OCI-LY3 (cell line): ENCODE measurements around the gene SCAMP5.

Experiments
- H2AFZ ChIP-seq: fragments of 200-600, 300-600 bp; shearing (Covaris generic); 2 replicates; pipeline ENCODE4 v1.6.0; 2014; ENCODE audit warnings: antibody characterized with exemption, low read depth, low read length
- H3K27ac ChIP-seq: fragments of 200-600, 300-600 bp; sonication (generic); 2 replicates; pipeline ENCODE4 v1.5.1; 2014; ENCODE audit warnings: mild to moderate bottlenecking, low read length, moderate library complexity, mixed read lengths
- H3K27me3 ChIP-seq: fragments of 200-600, 300-600 bp; sonication (generic); 2 replicates; pipeline ENCODE4 v1.6.1; 2014; ENCODE audit warnings: low read depth, low read length, mixed read lengths
- H3K36me3 ChIP-seq: fragments of 200-600, 300-600 bp; sonication (generic); replicated peaks from 2 replicates; pipeline ENCODE3; 2014; ENCODE audit warnings: low read depth, low read length, mixed read lengths
- H3K4me1 ChIP-seq: fragments of 300-600, 200-600 bp; sonication (generic); 2 replicates; pipeline ENCODE4 v1.6.1; 2014; ENCODE audit warnings: low read length, mixed read lengths
- H3K4me2 ChIP-seq: fragments of 200-600, 300-600 bp; sonication (generic); 2 replicates; pipeline ENCODE4 v1.6.1; 2014; ENCODE audit warnings: low read length, mixed read lengths
- H3K4me3 ChIP-seq: fragments of 300-600, 200-600 bp; sonication (generic); 2 replicates; pipeline ENCODE4 v1.5.1; 2014; ENCODE audit warnings: antibody characterized with exemption, mild to moderate bottlenecking, low read length, moderate library complexity
- H3K79me2 ChIP-seq: fragments of 300-600, 200-600 bp; shearing (Covaris generic); 2 replicates; pipeline ENCODE4 v1.6.1; 2014; ENCODE audit warnings: mild to moderate bottlenecking, low read length, mixed read lengths
- H3K9ac ChIP-seq: fragments of 300-600, 200-600 bp; shearing (Covaris generic); 2 replicates; pipeline ENCODE4 v1.6.0; 2014; ENCODE audit warnings: mild to moderate bottlenecking, low read length, moderate library complexity
- H3K9me3 ChIP-seq: fragments of 200-600, 300-600 bp; shearing (Covaris generic); 2 replicates; pipeline ENCODE4 v1.6.1; 2014; ENCODE audit warnings: low read length, mixed read lengths; ENCODE audit not compliant: insufficient read depth
- H4K20me1 ChIP-seq: fragments of 200-600, 300-600 bp; sonication (generic); 2 replicates; pipeline ENCODE4 v1.6.1; 2016; ENCODE audit warnings: low read length, mixed read lengths; ENCODE audit not compliant: insufficient read depth
- CTCF ChIP-seq: fragments of 200-600, 300-600 bp; sonication (generic); IDR thresholded peaks from 2 replicates; pipeline ENCODE4 v1.5.1; 2014; ENCODE audit warnings: antibody characterized with exemption, low read length, low read depth
- EZH2phosphoT487 ChIP-seq: fragments of 200-600 bp; shearing (Covaris generic); IDR thresholded peaks from 2 replicates; pipeline ENCODE4 v1.6.1; 2018; ENCODE audit warnings: antibody characterized with exemption, mixed run types, low read depth

SCAMP5 gene

GRCh38 chr15:75036212-75036616 lies 40.9 kb downstream of the SCAMP5 start:
- Histone ChIP-seq H3K36me3 (no peaks in the 10 kb centered on the region), H4K20me1 (peaks cover 8% of the 10 kb centered on the region), H3K27ac (no peak overlapping the region), H2AFZ (no peak overlapping the region), H3K9me3 (no peaks in the 10 kb centered on the region), H3K9ac (no peak overlapping the region), H3K79me2 (no peaks in the 10 kb centered on the region), H3K4me2 (no peak overlapping the region), H3K27me3 (peaks cover 15% of the 10 kb centered on the region), H3K4me3 (no peak overlapping the region), H3K4me1 (peaks cover 22% of the 10 kb centered on the region)
- no peak for TF ChIP-seq EZH2phosphoT487
- TF ChIP-seq CTCF: no peak

- H3K9ac ChIP-seq: no peak overlapping the region
- peaks cover 6% of the 10 kb centered on the region for H3K36me3 ChIP-seq
- H3K9me3 ChIP-seq: no peaks in the 10 kb centered on the region
- H4K20me1 ChIP-seq: peaks cover 17% of the 10 kb centered on the region
- H3K27me3 ChIP-seq: peaks cover 22% of the 10 kb centered on the region
- H3K79me2 ChIP-seq: no peaks in the 10 kb centered on the region
- TF ChIP-seq CTCF (no peak), EZH2phosphoT487 (no peak)
- no peak overlapping the region for H3K4me2 ChIP-seq
- peaks cover 16% of the 10 kb centered on the region for H3K4me1 ChIP-seq
- H3K4me3 ChIP-seq: no peak overlapping the region
- H3K27ac ChIP-seq: no peak overlapping the region
- H2AFZ ChIP-seq: no peak overlapping the region
Observed at GRCh38 chr15:75037685-75038084, 42.3 kb downstream of the SCAMP5 start.

DNA sequence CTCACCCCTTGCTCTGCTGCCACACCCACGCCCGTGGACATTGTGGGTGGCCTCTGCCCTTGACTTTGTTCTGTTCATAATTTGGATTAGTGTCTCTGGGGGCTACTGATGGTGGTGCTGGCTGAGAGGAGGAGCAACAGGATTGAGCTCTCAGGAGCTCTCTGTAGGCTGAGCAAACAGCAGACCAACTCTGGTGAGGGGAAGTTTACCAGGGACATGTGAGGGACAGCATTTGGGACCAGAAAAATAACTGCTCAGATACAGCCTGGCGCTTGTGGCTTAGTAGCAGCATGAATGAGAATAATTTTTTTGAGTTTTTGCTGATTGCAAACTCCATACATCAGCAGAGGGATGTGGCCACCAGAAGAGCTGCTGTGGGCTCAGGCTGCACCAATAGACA lies 42.9 kb downstream of the SCAMP5 start:
- Histone ChIP-seq H3K9me3 (no peaks in the 10 kb centered on the region), H3K36me3 (peaks cover 6% of the 10 kb centered on the region), H2AFZ (no peak overlapping the region), H3K4me2 (no peak overlapping the region), H3K4me1 (peaks cover 15% of the 10 kb centered on the region), H3K9ac (no peak overlapping the region), H3K4me3 (no peak overlapping the region), H4K20me1 (peaks cover 17% of the 10 kb centered on the region), H3K79me2 (no peaks in the 10 kb centered on the region), H3K27me3 (peaks cover 22% of the 10 kb centered on the region), H3K27ac (no peak overlapping the region)
- TF ChIP-seq CTCF (no peak), EZH2phosphoT487 (no peak)

GRCh38 chr15:75042730-75043508 lies 47.6 kb downstream of the SCAMP5 start:
- Histone ChIP-seq H4K20me1 (peaks cover 41% of the 10 kb centered on the region), H2AFZ (no peak overlapping the region), H3K4me1 (peaks cover 56% of the 10 kb centered on the region), H3K79me2 (no peaks in the 10 kb centered on the region), H3K4me3 (peak overlapping the region; percentile 48), H3K27ac (peak overlapping the region; percentile 64), H3K9ac (peak overlapping the region; percentile 30), H3K9me3 (no peaks in the 10 kb centered on the region), H3K27me3 (peaks cover 44% of the 10 kb centered on the region), H3K4me2 (peak overlapping the region; percentile 63), H3K36me3 (peaks cover 11% of the 10 kb centered on the region)
- TF ChIP-seq EZH2phosphoT487: no peak
- TF ChIP-seq CTCF: peak; percentile 75
